Measurements from ENCODE around the gene DEAF1.

DNA sequence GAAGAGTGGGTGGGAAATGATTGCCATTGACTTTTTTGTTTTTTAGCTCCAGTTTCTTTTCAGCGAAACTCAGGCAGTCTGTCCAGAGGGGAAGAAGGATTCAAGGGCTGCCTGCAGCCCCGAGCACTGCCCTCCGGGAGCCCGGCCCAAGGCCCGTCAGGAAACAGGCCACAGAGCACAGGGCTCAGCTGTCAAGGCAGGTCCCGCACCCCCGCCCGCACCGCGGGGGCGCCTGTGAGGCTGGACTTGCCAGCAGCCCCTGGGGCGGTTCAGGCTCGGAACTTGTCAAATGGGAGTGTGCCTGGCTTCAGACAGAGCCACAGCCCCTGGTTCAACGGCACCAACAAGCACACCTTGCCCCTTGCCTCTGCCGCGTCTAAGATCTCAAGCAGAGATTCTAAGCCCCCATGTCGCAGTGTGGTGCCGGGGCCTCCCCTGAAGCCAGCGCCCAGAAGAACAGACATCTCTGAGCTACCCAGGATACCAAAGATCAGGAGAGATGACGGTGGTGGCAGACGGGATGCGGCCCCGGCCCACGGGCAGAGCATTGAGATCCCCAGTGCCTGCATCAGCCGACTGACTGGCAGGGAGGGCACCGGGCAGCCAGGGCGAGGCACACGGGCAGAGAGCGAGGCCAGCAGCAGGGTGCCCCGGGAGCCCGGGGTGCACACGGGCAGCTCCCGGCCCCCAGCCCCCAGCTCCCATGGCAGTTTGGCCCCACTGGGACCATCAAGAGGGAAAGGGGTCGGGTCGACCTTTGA, 87.8 kb downstream of the DEAF1 start:
- no peak for TF ChIP-seq POLR2A (conservative IDR thresholded peaks at IDR 0.05)
- TF ChIP-seq MYC (IDR thresholded peaks at IDR 0.05; ENCODE audit: low read depth, low read length): no peak
- TF ChIP-seq MYC (CRISPR knock-in tag; IDR thresholded peaks at IDR 0.05; ENCODE audit: borderline replicate concordance, low read depth): no peak
